Measurements from ENCODE around the gene CTRL.
"Not testable (repeated sequence)": the region's sequence is repeated elsewhere in the genome, so short reads cannot be mapped to it uniquely, and the experiment has no call there.

CTRL gene

DNA sequence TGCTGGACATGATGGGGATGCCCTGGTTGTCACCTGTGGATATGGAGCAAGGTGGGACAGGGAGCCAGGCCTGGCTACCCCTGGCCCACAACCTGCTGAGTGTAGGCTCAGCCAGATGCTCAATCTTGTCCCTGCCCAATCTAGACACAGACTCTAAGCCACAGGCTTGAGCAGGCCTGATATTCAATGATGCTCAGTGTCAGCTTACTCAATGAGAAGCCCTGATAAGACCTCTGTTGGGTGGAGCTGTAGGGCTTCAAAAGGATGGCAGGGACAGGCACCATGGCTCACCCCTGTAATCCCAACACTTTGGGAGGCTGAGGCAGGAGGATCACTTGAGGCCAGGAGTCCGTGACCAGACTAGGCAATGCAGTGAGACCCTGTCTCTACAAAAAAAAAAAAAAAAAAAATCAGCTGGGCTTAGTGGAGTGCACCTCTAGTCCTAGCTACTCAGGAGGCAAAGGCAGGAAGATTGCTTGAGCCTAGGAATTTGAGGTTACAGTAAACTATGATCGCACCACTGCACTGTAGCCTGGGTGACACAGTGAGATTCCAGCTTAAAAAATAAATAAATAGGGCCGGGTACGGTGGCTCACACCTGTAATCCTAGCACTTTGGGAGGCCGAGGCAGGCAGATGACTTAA is 8.9 kb upstream of the CTRL start:
- DNase-seq: no peak

DNA sequence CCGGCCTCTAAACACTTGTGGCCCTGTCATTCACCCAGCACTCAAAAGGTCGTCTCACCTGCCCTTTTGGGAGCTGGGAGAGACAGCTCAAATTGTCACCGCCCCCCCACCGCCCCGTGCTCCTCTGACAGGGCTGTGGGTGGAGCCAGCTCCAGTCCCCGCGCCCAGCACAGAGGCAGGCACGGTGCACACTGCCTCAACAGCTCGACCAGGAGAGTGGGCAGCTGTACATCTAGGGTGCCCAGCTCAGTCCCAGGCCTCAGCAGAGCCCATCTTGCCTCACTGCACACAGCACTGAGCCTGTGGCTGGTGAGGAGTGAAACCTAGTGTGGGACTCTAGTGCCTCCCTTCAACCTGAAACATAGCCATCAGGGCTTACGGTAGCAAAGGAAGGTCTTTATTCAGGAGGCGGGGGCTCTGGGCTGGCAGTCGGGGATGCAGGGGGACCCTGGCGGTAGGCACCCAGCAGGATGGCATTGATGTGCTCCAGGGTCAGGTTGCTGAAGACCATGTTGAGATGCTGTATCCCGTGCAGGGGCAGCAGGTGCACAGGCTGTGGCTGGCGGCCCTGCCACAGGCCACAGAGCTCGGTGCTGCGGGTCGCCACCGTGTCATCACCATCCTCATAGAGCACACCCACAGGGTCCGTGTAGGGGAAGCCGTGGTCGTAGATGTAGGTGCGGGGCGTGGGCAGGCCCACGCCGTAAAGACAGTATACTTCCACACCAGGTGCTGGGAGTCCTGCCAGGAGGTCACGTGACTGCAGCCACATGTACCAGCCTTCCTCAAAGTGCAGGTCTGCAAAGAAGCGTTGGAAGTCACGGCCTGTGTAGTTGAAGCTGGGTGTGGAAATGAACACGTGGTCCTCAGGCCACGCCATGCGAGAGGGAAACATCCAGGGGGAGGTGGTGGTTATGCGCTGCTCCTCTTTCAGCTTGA is 8.1 kb upstream of the CTRL start:
- DNase-seq: no peak

DNA sequence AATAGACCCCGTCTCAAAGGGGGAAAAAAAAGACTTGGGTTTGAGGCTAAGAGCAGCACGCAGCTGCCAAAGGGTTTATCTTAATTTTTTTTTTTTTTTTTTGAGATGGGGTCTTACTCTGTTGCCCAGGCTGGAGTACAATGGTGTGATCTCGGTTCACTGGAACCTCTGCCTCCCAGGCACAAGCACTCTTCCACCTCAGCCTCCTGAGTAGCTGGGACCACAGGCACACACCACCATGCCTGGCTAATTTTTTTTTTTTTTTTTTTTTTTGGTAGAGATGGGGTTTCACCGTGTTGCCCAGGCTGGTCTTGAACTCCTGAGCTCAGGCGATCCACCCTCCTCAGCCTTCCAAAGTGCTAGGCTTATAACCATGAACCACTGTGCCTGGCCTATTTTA is 6.1 kb upstream of the CTRL start:
- DNase-seq: not testable (repeated sequence)

DNA sequence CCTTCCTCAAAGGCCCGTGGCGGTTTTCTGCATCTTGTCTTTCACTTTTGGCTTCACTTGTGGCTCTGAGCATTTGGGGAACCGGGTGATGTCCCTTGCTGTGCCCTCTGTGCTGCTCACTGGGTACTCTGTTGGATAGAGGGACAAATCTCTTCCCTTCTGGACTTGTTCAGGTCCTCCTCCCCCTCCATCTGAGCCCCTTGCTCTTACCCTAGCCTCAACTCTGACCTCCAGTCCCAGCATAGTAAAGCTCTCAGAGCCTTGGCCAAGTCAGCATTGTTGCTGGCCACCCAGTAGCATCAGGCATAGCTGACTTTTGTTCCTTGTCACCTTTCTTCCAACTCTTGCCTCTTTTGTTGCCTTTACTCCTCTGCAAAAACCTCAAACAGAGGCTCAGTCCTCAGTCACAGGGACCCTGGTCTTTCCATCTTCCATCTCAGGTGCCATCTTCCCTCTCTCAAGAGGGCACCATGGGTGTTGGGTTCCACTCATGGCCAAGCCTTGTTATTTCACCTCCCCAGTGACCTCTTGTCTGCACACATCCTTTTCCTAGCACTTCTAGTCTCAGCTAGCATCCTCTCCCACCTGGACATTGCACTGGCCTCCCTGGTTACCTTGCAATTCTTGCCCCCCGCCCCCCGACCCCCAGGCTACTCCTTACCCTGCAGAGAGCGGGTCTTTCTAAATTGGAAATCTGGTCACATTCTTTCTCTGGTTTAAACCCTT is 5.4 kb upstream of the CTRL start:
- DNase-seq: no peak

DNA sequence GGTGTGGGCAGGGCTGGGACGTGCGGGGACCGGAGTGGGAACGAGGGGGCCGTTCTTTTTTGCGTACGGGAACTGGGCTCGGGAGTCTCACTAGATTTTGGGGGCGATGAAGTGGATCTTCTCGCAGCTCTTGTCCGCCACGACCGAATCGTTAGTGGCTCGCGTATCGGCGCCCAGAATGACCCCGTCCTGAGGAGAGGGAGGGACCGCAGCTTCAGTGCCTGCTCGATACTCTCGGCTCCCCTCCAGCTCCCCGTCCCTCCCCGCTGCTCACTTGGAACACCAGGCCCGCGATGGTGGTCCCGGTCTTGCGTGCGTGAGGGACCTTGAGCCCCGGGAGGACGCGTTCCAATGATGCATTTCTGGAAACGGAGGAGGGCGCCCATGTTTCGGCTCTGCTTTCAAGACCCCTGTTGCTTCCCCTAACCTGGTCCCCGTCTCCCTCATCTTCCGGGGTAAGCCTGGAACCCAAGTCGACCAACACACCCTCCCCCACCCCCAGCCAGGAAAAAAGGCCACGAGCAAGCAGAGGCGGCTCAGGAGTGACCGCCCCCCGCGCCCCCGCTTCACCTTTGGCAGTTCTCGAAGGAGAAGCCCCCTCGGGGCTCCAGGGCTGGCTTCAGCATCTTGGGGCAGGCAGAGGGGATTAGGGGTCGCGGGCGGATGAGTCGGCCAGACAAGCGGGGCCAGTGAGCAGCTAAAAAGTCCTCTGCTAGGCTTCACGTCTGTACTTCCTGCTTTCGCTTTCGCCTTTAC is 4.6 kb upstream of the CTRL start, which contains the start of gene PSMB10:
TSS of gene PSMB10 (minus strand) at position 727 of the 756 bp plus-strand sequence. CDS start at position 626, 101 bp downstream.
- no peak for DNase-seq

DNA sequence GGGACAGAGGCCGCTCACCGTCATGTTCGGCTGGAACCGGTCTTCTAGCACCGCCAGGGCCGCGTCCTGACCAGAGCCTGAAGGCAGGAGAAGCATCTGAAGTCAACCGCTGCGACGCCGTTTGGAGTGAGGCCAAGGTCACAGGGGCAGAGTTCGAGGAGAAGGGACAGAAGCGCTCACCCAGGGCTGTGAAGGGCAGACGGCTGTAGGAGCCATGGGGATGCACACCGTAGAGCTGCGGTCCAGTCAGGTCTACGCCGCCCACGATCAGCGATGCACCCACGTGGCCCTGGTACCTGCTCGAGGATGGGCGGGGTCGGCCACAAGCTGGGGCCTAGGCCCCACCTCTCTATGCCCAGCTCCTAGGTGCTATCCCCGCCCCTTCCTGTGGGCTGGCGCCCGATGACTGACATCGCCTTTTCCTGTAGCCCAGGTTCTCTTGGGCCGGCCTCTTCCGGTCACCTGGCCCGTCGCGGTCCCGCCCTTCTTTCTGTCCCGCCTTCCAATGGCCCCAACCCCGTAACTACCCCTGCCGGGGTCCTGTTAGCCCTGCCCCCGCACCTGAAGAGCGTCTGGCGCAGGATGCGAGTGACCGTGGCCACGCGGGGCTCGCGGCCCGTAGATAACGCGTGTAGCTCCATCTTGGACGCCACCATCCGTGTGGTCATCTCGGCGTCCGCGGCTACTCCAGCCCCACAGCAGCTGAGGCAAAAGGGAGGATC is 3.9 kb upstream of the CTRL start:
- DNase-seq: peak; percentile 88

DNA sequence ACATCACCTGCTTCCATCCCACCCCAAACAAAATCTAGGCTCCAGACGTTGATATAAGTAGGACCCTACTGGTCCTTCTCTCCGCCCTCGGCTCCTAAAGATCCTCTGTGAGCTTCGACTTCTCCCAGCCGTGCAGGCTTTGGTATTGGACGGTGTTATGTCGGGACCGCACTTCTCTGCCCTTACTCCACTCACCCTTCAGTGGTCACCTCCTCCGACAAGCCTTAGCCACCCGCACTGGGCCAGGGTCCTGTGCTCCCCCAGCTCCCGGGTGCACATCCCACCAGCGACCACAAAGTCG is 3.4 kb upstream of the CTRL start:
- DNase-seq: no peak

DNA sequence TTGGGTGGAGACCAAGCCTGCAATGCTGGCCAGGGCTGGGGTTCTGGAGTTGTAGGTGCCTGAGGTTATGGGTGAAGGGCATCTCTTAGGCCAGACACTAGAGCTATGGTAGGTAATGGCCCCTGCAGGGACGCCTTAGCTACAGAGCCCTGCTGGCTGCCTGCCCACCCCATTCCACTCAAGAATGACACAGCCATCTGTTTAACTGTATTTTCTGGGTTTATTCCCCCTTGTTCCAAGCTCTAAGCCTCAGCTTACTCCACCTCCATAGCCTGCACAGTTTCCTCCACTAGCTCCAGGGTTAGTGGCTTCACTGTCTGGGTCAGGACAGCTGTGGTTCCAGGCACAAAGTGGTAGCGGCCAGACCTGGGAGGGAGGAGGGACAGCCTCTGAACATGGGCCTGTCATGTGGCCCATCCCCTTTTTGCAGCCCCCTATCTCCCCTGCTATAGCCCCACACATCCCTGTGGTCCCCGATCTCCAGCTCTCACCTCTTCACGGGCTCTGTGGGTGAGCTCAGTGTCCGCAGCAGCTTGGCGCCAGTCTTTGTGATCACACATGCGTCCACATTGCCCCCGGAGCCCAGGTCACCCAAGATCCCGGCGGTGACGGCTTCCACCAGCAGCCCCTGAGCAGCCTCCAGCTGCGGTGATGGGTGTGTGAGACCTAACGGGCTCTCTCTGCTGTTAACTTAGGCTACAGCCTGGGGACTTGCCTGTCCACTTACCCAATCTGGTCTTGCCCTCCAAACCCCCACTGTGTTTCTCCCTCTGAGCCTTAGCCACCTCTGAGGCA is 2.8 kb upstream of the CTRL start:
- peak; percentile 64 for DNase-seq

DNA sequence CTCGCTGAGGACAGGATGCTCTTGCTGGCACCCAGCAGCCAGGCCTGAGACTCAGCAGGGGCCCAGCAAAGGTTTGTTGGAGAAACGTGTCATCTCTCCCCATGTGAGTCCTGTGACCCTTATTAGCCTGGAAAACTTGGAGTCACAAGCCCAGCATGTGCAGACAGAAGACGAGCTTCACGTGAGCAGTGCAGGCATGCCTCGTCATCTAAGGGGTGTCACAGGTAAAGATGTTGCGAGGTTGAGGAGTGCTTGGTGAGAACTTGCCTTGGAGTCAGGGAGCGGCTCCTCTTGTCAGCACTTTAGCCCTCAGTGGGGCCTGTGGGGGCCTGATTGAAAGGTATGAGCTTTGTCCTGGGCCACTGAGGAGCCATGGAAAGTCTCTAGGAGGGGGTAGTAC is 2.1 kb upstream of the CTRL start:
- no peak for DNase-seq

DNA sequence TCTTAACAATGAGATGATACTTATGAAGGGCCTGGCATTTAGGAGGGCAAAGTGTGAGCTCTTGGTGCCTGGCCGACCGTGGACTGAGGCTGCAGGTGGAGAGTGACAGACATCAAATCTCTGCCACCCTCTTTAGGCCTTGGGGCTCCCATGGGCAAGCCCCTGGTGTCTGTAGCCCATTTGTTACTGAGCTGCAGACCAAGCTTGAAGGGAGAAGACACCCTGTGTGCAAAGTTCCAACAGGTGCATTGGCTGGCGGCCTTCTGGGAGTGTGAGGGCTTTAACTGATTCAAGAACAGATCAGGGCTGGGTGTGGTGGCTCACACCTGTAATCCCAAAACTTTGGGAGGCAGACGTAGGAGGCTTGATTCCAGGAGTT is 789 bp upstream of the CTRL start:
- DNase-seq: no peak

DNA sequence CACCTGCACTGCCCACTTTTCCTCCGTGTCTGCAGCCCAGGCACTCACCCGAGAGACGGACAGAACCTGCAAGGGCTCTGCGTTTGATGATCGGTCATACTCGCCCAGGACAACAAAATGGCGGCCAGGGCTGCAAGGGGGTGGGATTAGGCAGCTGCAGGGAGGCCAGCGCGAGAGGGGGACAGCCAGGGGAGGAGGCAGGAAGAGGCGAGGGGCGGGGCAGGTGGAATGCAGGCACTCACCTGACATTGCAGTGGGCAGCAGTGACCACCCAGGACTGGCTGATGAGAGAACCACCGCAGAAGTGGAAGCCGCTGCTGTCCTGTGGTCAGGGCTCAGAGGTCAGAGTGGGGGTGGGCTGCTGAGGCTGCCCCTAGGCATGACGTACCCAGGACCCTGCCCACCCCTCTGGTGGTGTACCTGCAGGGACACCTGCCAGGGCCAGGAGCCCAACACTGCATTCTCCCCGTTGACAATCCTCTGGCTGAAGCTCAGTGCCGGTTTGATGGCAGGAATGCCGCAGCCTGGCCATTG is 917 bp downstream of the CTRL start:
- DNase-seq: no peak

DNA sequence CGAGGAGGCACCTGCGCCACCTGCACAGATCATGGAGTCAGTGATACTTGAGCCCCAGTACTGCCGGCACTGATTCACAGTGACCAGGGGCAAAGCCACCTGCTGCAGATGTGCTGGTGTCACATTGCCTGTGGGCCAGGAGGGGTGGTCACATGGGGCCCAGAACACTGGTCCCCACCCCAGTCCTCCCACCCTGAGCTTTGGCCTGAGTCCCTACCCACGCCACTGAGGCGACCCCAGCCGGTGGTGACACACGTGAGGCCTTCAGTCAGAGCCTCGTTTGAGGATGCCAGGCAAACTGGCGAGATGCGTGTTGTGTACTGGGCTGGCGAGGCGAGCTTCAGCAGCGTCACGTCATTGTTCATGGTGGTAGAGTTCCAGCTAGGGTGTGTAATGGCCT is 1.5 kb downstream of the CTRL start:
- DNase-seq: no peak

DNA sequence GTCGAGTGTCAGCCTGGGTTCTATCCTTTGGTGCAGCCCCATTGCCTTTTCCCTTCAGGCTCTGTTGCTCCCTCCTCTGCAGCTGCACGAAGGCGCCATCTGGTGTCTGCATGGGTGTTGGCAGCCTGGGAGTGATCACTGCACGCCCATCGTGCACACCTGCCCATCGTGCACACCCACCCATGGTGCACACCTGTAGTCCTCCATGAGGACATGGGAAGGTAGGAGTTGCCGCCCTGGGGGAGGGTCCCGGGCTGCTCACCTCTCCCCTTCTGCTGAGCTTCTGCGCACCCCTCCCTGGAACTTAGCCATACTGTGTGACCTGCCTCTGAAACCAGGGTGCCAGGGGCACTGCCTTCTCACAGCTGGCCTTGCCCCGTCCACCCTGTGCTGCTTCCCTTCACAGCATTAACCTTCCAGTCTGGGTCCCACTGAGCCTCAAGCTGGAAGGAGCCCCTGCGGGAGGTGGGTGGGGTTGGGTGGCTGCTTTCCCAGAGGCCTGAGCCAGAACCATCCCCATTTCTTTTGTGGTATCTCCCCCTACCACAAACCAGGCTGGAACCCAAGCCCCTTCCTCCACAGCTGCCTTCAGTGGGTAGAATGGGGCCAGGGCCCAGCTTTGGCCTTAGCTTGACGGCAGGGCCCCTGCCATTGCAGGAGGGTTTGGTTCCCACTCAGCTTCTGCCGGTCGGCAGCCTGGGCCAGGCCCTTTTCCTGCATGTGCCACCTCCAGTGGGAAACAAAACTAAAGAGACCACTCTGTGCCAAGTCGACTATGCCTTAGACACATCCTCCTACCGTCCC is 2.9 kb downstream of the CTRL start:
- no peak for DNase-seq

DNA sequence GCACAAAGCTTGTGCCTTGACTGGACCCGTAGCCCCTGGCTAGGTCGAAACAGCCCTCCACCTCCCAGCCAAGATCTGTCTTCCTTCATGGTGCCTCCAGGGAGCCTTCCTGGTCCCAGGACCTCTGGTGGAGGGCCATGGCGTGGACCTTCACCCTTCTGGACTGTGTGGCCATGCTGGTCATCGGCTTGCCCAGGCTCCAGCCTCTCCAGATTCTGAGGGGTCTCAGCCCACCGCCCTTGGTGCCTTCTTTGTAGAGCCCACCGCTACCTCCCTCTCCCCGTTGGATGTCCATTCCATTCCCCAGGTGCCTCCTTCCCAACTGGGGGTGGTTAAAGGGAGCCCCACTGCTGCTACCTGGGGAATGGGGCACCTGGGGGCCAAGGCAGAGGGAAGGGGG is 3.5 kb downstream of the CTRL start:
- no peak for DNase-seq

DNA sequence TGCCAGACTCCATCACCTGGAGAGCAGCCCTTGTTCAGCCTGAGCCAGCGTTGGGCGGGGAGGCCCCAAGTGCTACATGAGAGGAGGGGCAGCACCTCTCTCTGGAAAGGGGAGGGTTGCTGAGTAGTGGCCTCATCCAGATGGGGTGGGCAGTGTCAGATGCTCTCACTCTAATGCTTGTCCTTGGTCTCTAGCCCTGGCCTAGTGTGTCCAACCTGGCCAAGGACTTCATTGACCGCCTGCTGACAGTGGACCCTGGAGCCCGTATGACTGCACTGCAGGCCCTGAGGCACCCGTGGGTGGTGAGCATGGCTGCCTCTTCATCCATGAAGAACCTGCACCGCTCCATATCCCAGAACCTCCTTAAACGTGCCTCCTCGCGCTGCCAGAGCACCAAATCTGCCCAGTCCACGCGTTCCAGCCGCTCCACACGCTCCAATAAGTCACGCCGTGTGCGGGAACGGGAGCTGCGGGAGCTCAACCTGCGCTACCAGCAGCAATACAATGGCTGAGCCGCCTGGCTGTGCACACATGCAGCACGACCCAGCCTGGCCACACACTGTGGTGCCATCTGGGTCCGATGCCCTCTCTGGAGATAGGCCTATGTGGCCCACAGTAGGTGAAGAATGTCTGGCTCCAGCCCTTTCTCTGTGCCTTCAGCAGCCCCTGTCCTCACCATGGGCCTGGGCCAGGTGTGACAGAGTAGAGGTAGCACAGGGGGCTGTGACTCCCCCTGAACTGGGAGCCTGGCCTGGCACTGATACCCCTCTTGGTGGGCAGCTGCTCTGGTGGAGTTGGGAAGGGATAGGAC is 4.3 kb downstream of the CTRL start:
- DNase-seq: no peak

DNA sequence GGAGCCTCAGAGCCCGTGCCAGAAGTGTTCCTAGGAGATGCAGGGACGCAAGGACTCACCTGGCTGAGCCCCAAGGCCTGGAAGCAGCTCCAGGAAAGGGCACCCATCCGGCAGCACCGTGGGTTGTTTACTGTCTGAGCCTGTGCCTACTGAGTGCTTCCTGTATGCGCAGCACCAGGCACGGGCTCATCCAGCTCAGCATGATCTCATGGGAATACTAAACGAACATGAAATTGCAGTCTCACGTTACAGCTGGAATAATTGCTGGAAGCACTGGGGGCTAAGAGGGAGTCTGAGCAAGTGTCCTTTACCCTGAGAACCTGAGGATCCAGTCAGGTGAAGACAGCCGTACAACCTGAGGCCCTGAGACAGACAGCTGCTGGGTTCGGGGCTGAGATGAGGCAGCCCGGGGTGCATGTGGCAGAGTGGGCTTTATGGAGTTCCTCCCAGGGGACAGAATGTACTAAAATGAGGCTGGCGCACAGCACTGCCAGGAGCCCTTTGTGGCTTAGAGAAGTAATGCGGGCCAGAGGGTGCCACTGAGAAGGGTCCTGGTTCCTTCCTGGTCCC is 5.4 kb downstream of the CTRL start:
- DNase-seq: no peak

DNA sequence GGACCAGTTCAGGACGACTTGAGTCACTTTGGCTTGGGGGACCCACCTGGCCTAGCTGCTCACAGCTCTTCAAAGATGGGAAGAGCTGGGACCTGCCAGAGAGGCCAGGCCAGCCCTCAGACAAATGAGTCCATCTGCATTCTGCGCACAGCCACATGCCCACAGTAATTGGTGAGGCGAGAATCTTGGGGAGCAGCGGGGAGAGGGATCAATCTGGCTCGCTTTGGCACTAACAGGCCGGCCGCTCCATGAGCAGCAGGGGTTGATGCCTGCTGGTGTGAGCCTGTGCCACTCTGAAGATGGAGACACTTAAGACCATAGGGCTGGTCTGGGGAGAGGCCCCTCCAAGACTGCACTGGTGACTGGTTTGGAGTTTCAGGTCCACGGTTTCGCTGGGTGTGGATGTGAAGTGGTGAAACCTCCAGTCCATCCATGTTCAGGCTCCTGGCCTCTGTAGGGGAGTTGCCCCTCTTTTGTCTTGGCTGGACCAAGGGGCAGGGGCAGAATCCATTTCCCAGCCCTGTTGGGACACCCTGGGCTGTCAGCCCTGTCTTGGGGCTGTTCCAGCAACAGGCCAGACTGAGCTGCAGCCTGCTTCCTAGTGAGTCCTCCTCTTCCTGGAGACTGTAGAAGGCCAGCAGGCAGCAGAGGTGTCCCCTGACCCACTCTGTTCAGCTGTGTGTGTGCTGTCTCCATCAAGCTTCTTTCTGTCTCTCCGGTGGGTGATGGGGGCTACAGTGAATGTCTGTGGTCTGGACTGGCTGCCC is 7.3 kb downstream of the CTRL start:
- DNase-seq: no peak

DNA sequence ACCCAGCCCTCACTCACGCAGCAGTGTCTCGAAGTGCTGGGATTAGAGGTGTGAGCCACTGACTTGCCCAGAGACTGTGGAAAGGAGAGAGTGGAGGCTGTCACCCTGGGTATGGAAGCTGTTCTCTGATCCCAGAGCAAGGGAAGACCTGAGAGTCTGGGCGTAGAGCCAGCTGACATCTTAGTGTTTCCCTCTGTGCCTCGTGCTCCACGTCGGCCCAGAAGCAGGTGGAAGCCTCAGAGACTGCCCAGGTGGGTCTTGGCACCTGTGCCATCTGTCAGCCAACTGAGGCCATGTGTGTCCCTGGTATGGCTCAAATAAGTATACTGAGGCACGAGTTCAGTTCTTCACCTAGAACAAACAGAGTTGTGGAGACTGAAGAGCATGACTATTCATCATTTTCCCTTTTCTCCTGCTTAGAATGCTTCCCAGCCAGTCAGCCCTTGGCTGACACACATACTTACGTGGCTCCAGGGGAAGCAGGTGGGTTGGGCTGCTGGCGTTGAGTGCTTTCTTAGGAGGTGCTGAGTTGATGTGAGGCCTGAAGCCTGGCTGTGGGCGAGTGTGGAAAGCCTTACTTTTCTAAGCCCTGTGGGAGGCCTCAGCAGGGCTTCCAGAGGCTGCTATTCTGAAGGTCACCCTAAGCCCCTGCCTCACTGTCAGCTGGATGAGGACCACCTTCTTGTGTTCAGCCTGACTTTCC is 8.1 kb downstream of the CTRL start:
- DNase-seq: no peak
